ES-I3 (cell line): Measurements from ENCODE around the gene MUC20.
"Not testable (repeated sequence)": the region's sequence is repeated elsewhere in the genome, so short reads cannot be mapped to it uniquely, and the experiment has no call there.

Experiments
- H3K36me3 ChIP-seq: 2 replicates; pipeline ENCODE4 v1.6.1; 2013; ENCODE audit warnings: mild to moderate bottlenecking, low read length, control low read depth, moderate library complexity; ENCODE audit not compliant: insufficient read depth
- H3K4me1 ChIP-seq: 2 replicates; pipeline ENCODE4 v1.6.1; 2013; ENCODE audit warnings: mild to moderate bottlenecking, control low read depth, low read length; ENCODE audit not compliant: insufficient read depth
- H3K9ac ChIP-seq: 2 replicates; pipeline ENCODE4 v1.6.1; 2013; ENCODE audit warnings: low read depth, mild to moderate bottlenecking, low read length, moderate library complexity
- H3K9me3 ChIP-seq: 2 replicates; pipeline ENCODE4 v1.6.1; 2013; ENCODE audit warnings: mild to moderate bottlenecking, low read length, moderate library complexity; ENCODE audit not compliant: control insufficient read depth, insufficient read depth

The MUC20 gene

DNA sequence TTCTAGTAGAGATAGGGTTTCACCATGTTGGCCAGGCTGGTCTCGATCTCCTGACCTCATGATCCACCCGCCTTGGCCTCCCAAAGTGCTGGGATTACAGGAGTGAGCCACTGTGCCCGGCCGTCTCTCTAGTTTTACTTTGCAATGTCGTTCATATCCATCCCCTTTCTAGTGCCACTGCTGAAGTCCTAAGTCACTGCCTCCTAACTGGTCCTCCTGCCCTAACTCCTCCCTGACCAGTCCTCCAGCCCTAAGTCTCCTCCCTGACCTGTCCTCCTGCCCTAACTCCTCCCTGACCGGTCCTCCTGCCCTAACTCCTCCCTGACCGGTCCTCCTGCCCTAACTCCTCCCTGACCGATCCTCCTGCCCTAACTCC lies 8.3 kb upstream of the MUC20 start:
- not testable (repeated sequence) for H3K9ac ChIP-seq, H3K36me3 ChIP-seq, H3K9me3 ChIP-seq, H3K4me1 ChIP-seq

GRCh38 chr3:195713150-195713549 lies 7.6 kb upstream of the MUC20 start:
- not testable (repeated sequence) for H3K4me1 ChIP-seq

DNA sequence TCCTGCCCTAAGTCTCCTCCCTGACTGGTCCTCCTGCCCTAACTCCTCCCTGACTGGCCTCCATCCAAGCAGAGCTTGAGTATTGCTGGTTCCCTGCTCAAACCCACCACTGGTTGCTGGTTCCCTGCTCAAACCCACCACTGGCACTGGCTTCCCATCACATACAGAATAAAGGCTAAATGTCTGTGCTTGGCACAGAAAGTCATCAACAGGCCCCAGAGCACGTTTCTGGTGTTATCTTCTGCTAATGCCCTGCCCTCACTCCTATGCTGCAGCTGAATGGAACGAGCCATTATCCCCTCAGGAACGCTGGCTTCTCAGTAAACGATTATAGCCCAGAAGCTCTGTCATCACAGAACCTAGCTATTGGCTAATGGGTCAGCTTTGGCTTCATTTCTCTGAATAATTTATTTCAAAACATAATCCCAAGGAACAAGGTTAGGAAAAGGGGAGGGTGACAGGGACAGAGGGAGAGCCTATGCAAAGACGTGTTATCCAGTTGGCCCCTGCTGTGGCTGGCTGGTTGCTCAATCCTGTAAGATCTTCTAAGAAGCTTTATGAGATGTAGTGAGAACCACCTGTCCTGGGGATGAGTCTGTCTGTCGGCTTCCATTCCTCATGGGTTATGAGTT lies 6.3 kb upstream of the MUC20 start:
- Histone ChIP-seq H3K9ac (no peak overlapping the region), H3K36me3 (no peaks in the 10 kb centered on the region), H3K4me1 (peaks cover 17% of the 10 kb centered on the region), H3K9me3 (no peaks in the 10 kb centered on the region)

More at GRCh38 chr3:195713150-195713549, 7.6 kb upstream of the MUC20 start:
- H3K9ac ChIP-seq, H3K36me3 ChIP-seq, H3K9me3 ChIP-seq: not testable (repeated sequence)

- H3K4me1 ChIP-seq, result peaks cover 17% of the 10 kb centered on the region
- H3K9ac ChIP-seq, result no peak overlapping the region
- no peaks in the 10 kb centered on the region for H3K9me3 ChIP-seq
- H3K36me3 ChIP-seq, result no peaks in the 10 kb centered on the region
These were observed 5.6 kb upstream of the MUC20 start for GRCh38 chr3:195715134-195715533.

DNA sequence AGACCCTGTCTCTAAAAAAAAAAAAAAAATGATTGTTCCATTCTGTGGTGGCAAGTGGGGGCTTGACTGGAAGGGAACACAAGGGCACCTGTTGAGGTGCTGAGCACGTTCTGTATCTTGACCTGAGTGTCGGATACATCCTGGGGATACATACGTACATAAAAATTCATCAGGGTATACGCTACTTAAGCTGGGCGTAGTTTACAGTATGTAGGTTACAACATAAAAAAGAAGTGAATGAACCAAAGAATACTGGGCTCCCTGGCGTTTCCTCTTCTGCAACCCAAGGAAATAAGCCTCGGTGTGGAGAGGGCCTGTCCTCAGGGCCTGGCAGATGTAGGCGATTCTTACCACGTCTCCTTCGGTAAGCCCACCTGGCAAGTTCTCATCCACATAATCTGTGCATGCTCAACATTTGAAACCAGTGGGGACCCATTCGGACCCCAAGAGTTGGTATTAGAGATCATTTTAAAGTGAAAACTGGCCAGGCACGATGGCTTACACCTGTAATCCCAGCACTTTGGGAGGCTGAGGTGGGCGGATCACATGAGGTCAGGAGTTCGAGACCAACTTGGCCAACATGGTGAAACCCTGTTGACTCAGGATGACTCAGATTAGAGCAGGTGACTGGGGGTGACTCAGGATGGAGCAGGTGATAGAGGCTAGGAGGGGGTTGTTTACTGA lies 5.1 kb upstream of the MUC20 start:
- Histone ChIP-seq H3K9me3 (no peaks in the 10 kb centered on the region), H3K4me1 (peaks cover 17% of the 10 kb centered on the region), H3K9ac (no peak overlapping the region), H3K36me3 (no peaks in the 10 kb centered on the region)

- H3K36me3 ChIP-seq, result no peaks in the 10 kb centered on the region
- H3K4me1 ChIP-seq, result peaks cover 17% of the 10 kb centered on the region
- no peak overlapping the region for H3K9ac ChIP-seq
- H3K9me3 ChIP-seq, result no peaks in the 10 kb centered on the region
These were observed 3.4 kb upstream of the MUC20 start for GRCh38 chr3:195717416-195717815.

GRCh38 chr3:195717852-195718476 lies 2.8 kb upstream of the MUC20 start:
- Histone ChIP-seq H3K9ac (no peak overlapping the region), H3K36me3 (no peaks in the 10 kb centered on the region), H3K4me1 (peaks cover 17% of the 10 kb centered on the region), H3K9me3 (no peaks in the 10 kb centered on the region)

GRCh38 chr3:195718477-195718984 lies 2.2 kb upstream of the MUC20 start:
- Histone ChIP-seq H3K9ac (peak overlapping the region; percentile 4; the same call in 1 of the 2 replicates), H3K36me3 (no peaks in the 10 kb centered on the region), H3K4me1 (peaks cover 17% of the 10 kb centered on the region), H3K9me3 (no peaks in the 10 kb centered on the region)

- H3K9ac ChIP-seq, H3K36me3 ChIP-seq, H3K9me3 ChIP-seq: not testable (repeated sequence)
- peaks cover 17% of the 10 kb centered on the region for H3K4me1 ChIP-seq
These were observed 1.1 kb upstream of the MUC20 start for GRCh38 chr3:195719514-195720254.

DNA sequence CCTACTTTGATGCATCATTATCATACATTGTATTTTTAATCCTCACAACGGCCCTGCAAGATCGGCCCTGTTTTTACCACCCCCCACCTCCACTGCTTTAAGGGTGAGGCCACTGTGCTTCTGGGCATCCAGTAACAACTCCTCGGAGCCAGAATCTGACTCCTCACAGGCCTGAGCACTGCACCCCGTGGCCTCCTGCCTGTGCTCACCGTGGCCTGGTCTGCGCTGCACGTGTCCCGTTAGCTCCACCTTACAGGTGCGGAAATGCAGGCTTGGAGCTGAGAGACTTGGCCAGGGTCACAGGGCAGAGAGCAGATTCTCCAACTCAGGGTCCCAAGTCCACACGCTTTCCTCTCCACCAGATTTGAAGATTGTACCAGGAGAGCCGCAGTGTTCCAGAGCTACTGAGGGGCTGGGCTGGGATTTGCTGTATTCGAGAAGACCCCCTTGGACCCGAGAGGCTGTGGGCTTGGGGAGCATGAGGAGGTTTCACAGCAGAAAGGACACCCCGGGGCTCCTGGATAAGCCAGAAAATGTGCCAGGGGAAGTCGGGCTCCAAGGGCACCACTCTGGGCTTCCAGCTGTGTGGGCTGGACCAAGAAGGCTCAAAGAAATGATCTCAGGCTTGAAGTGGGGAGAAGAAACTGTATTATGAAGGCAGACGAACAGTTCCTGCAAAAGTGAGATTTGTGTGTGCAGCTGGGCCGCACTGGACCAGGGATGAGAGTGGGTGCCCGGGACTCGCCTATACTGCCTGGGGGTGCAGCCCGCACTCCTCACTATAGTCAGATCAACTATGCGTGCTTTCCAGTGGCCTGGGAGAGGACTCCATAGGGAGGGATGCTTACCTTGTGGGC lies 1.6 kb downstream of the MUC20 start:
- H3K4me1 ChIP-seq, result peaks cover 15% of the 10 kb centered on the region
- H3K36me3 ChIP-seq, H3K9me3 ChIP-seq, H3K9ac ChIP-seq: not testable (repeated sequence)

DNA sequence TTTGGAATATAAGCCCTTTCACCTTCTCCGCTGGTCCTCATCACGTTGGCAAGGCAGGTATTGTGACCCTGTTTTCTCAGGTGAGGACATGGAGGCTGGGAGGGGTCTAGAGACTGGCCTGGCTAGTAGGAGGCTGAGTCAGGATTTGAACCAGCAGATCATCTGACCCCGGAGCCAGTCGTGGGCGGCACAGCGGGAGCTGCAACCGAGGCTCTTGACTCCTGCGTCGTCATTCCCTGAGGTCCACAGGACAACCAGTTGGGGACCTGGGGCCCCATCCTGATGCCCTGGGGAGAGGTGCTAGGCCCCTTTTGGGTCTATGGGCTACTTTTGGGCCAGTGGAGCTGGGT lies 2.2 kb downstream of the MUC20 start:
- H3K9ac ChIP-seq, H3K9me3 ChIP-seq, H3K36me3 ChIP-seq: not testable (repeated sequence)
- peaks cover 12% of the 10 kb centered on the region for H3K4me1 ChIP-seq

- H3K9me3 ChIP-seq, H3K4me1 ChIP-seq, H3K36me3 ChIP-seq, H3K9ac ChIP-seq: not testable (repeated sequence)
These were observed 3.6 kb downstream of the MUC20 start for GRCh38 chr3:195724363-195724762.

- not testable (repeated sequence) for H3K36me3 ChIP-seq, H3K4me1 ChIP-seq, H3K9ac ChIP-seq, H3K9me3 ChIP-seq
These were observed 5.3 kb downstream of the MUC20 start for GRCh38 chr3:195725916-195726740.
